Gastroesophageal sphincter (tissue), 3 donors: ENCODE measurements around the gene AUTS2.

Experiments used
- CTCF ChIP-seq, 4 experiments: fragments of 200-600 bp in 2 of 4; fragments of 450-650 bp in 2 of 4; sonication (generic) in 1 of 4; IDR thresholded peaks; one replicate each; pipeline ENCODE4 v1.5.1; 2017 to 2019; ENCODE audit warnings: antibody characterized with exemption in 4 of 4, mild to moderate bottlenecking in 2 of 4, moderate library complexity in 2 of 4
- EP300 ChIP-seq: sonication (generic); formaldehyde crosslinking; IDR thresholded peaks from one replicate; pipeline ENCODE4 v1.6.1; 2017; ENCODE audit warnings: antibody characterized with exemption, mild to moderate bottlenecking
- POLR2A ChIP-seq, 2 donors: fragments of 450-650 bp; IDR thresholded peaks; one replicate each; pipeline ENCODE4 v1.6.1; 2017; ENCODE audit warnings: antibody characterized with exemption in 2 of 2, mild to moderate bottlenecking in 2 of 2, moderate library complexity in 1 of 2
- POLR2AphosphoS5 ChIP-seq: sonication (generic); formaldehyde crosslinking; IDR thresholded peaks from one replicate; pipeline ENCODE4 v1.6.1; 2017; ENCODE audit warnings: antibody characterized with exemption

- no peak for TF ChIP-seq POLR2A (IDR thresholded peaks at IDR 0.05)
- TF ChIP-seq CTCF (IDR thresholded peaks at IDR 0.05) = no peak
- TF ChIP-seq EP300 = no peak
- TF ChIP-seq POLR2AphosphoS5 = no peak
These were observed 1062.0 kb downstream of the AUTS2 start for GRCh38 chr7:70660154-70660818.
